Measurements from ENCODE around the gene TSKS.

TSKS gene

DNA sequence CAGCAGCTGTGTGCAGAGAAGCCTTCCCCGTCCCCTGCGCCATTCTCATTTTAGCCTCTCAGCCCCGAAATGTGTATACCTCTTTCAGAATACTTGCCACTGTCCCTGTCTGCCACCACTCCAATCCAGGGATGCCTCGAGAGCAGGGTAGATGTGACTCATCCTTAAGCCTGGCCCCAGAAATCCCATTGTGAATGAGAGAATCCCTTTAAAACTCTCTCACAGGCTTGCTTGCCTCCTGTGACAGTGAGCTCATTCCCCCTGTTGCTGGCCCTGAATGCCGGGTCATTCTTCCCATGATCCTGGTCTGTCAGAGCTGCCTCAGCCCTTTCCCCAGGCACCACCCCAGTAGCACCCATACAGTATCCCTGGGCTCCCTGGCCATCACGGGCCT is 13.3 kb upstream of the TSKS start:
- Histone ChIP-seq H3K36me3 (ENCODE audit: control insufficient read depth, insufficient read depth, low read length) (no peaks in the 10 kb centered on the region; the same call in 1 of the 2 replicates), H3K4me3 (ENCODE audit: low read depth, low read length) (no peak overlapping the region), H3K27me3 (ENCODE audit: control insufficient read depth, insufficient read depth, low read length) (no peaks in the 10 kb centered on the region), H3K9ac (ENCODE audit: low read depth, low read length) (no peak overlapping the region), H3K4me1 (ENCODE audit: control insufficient read depth, insufficient read depth, low read length) (no peaks in the 10 kb centered on the region), H3K27ac (ENCODE audit: low read depth, low read length) (no peak overlapping the region), H3K9me3 (ENCODE audit: control insufficient read depth, insufficient read depth, low read length) (no peaks in the 10 kb centered on the region)

DNA sequence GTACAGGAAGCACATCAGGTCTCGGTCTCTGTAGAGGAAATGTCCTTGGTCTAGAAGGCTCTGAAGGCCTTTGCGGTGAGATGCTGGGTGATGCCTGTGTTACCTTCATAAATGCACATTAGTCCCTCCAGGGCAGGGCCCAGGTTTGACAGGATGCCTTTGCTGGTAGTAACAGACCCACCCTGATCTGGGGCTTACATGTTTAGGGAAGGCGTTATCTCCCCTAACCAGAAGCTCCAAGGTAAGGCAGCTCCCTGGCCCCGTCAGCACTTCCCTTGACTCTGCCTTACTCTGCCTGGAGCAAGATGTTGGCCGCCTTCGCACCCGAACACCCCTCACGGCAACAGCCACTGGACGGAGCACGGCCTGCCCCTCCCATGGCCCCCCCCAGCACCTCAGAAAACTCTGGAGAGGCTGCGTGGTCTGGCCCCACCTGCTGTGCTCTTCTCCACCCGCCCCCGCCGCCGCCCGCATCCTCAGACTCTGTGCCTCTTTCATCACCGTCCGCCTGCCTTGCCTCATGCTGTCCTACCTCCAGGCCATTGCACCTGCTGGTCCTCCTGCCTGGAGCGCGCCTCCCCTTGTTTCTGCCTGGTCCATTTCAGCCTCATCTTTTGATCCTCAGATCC is 12.8 kb upstream of the TSKS start:
- no peak overlapping the region for H3K27ac ChIP-seq (ENCODE audit: low read depth, low read length)
- no peaks in the 10 kb centered on the region for H3K27me3 ChIP-seq (ENCODE audit: control insufficient read depth, insufficient read depth, low read length)
- no peak overlapping the region for H3K4me3 ChIP-seq (ENCODE audit: low read depth, low read length)
- H3K9ac ChIP-seq (ENCODE audit: low read depth, low read length), result no peak overlapping the region
- no peaks in the 10 kb centered on the region; the same call in 1 of the 2 replicates for H3K36me3 ChIP-seq (ENCODE audit: control insufficient read depth, insufficient read depth, low read length)
- no peaks in the 10 kb centered on the region for H3K9me3 ChIP-seq (ENCODE audit: control insufficient read depth, insufficient read depth, low read length)
- no peaks in the 10 kb centered on the region for H3K4me1 ChIP-seq (ENCODE audit: control insufficient read depth, insufficient read depth, low read length)

DNA sequence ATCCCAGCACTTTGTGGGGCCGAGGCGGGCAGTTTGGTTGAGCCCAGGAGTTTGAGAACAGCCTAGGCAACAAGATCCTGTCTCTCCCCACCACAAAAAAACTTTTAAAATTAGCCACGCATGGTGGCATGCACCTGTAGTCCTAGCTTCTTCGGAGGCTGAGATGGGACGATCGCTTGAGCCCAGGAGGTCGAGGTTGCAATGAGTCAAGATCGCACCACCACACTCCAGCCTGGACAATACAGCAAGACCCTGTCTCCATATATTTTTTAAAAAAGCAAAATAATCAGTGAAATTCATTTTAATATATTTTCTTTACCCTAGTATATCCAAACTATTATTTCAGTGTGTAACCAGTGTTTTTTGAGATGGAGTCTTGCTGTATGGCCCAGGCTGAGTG is 11.9 kb upstream of the TSKS start:
- H3K27ac ChIP-seq (ENCODE audit: low read depth, low read length), result no peak overlapping the region
- H3K9ac ChIP-seq (ENCODE audit: low read depth, low read length), result no peak overlapping the region; the same call in 1 of the 2 replicates
- no peaks in the 10 kb centered on the region for H3K27me3 ChIP-seq (ENCODE audit: control insufficient read depth, insufficient read depth, low read length)
- no peaks in the 10 kb centered on the region; the same call in 1 of the 2 replicates for H3K36me3 ChIP-seq (ENCODE audit: control insufficient read depth, insufficient read depth, low read length)
- no peak overlapping the region for H3K4me3 ChIP-seq (ENCODE audit: low read depth, low read length)
- no peaks in the 10 kb centered on the region for H3K9me3 ChIP-seq (ENCODE audit: control insufficient read depth, insufficient read depth, low read length)
- no peaks in the 10 kb centered on the region for H3K4me1 ChIP-seq (ENCODE audit: control insufficient read depth, insufficient read depth, low read length)

DNA sequence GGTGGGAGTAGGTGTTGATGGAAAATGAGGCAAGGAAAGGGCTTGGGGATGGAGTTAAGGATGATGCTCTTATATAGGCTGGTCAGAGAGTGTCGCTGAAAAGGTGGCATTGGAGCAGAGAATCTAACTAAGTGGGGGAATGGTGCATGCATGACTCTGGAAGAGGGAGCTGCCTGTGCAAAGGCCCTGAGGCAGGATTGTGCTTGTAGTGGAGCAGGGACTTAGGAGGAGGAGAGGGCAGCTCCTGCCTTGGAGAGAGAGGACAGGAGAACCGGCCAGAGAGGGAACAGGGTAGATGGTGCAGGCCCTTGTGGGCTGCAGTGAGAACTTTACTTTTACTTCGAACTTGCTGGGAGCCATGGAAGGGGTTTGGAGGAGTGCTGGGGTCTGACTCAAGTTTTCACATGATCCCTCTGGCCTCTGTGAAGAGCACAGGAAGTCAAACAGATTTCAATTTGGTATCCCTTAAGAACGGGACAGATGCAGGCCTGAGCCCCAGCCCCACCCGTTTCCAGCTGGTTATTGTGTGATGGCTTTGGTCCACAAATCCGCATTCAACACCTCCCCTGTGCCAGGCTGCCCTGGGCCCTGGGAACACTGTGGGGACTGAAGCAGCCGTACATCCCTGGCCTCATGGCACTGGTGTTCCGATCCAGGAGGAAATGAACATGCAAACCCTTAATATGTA is 10.7 kb upstream of the TSKS start:
- Histone ChIP-seq H3K9me3 (ENCODE audit: control insufficient read depth, insufficient read depth, low read length) (no peaks in the 10 kb centered on the region), H3K27ac (ENCODE audit: low read depth, low read length) (no peak overlapping the region), H3K9ac (ENCODE audit: low read depth, low read length) (no peak overlapping the region), H3K36me3 (ENCODE audit: control insufficient read depth, insufficient read depth, low read length) (no peaks in the 10 kb centered on the region), H3K27me3 (ENCODE audit: control insufficient read depth, insufficient read depth, low read length) (no peaks in the 10 kb centered on the region), H3K4me3 (ENCODE audit: low read depth, low read length) (no peak overlapping the region), H3K4me1 (ENCODE audit: control insufficient read depth, insufficient read depth, low read length) (no peaks in the 10 kb centered on the region)

DNA sequence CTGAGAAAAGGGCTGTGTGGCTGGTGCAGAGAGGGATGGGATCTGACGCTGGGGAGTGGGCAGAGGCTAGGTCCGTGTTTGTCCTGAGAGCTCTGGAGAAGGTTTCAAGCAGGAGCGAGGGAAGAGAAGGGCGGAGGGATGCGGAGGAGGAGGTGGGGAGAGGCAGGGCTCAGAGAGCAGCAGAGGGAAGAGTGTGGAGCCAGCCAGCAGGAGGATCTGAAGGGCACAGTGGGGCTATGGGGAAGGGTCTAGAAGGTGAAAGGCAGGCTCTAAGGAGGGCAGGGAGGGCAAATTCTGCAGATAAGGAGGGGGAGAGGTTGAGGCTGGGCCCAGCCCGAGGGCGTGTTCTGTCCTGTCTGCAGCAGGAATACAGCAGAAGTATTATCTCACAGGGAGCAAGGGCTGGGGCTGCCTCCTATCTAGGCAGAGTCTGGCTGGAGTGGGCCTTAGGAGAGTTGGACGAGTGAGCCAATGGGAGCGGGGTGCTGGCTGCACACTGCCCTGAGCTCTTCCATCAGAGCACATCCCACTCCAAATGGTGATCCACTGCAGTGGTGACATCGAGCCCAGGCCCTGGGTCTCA is 9.8 kb upstream of the TSKS start:
- Histone ChIP-seq H3K4me1 (ENCODE audit: control insufficient read depth, insufficient read depth, low read length) (peaks cover 3% of the 10 kb centered on the region; the same call in 1 of the 2 replicates), H3K36me3 (ENCODE audit: control insufficient read depth, insufficient read depth, low read length) (no peaks in the 10 kb centered on the region), H3K27me3 (ENCODE audit: control insufficient read depth, insufficient read depth, low read length) (no peaks in the 10 kb centered on the region), H3K9ac (ENCODE audit: low read depth, low read length) (no peak overlapping the region), H3K4me3 (ENCODE audit: low read depth, low read length) (no peak overlapping the region), H3K27ac (ENCODE audit: low read depth, low read length) (no peak overlapping the region), H3K9me3 (ENCODE audit: control insufficient read depth, insufficient read depth, low read length) (no peaks in the 10 kb centered on the region)

DNA sequence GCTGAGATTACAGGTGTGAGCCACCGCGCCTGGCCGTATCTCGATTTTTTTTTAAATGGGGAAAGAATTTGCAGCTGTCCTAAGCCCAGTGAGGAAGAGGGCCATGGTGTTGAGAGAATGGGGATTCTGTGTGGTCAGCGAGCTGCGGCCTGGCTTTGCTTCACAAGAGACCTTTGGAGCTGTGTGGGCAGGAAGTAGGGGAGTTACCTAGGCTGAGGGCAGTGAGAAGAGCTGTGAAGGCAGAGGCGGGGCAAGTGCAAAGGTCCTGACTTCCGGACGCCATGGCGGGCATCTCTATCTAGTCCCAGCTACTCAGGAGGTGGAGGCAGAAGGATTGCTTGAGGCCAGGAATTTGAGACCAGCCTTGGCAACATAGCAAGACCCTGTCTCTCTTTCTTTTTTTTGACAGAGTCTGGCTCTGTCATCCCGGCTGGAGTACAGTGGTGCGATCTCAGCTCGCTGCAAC is 8.6 kb upstream of the TSKS start:
- no peak overlapping the region for H3K4me3 ChIP-seq (ENCODE audit: low read depth, low read length)
- no peaks in the 10 kb centered on the region for H3K36me3 ChIP-seq (ENCODE audit: control insufficient read depth, insufficient read depth, low read length)
- H3K9me3 ChIP-seq (ENCODE audit: control insufficient read depth, insufficient read depth, low read length), result no peaks in the 10 kb centered on the region
- H3K9ac ChIP-seq (ENCODE audit: low read depth, low read length), result no peak overlapping the region
- no peak overlapping the region for H3K27ac ChIP-seq (ENCODE audit: low read depth, low read length)
- peaks cover 8% of the 10 kb centered on the region; the same call in 1 of the 2 replicates for H3K4me1 ChIP-seq (ENCODE audit: control insufficient read depth, insufficient read depth, low read length)
- no peaks in the 10 kb centered on the region for H3K27me3 ChIP-seq (ENCODE audit: control insufficient read depth, insufficient read depth, low read length)

DNA sequence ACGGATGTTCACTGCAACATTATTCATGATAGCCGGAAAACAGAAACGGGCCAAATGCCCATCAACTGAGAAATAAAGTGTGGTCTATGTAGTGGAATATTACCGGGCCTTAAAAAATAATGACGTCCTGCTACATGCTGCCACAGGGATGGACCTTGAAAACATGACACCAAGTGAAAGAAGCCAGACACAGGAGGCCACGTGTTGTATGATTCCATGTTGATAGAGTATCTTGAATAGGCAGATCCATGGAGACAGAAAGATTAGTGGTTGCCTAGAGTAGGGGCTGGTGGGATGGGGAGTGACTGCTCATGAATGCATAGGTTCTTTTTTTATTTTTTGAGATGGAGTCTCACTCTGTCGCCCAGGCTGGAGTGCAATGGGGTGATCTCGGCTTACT is 7.4 kb upstream of the TSKS start:
- Histone ChIP-seq H3K4me1 (ENCODE audit: control insufficient read depth, insufficient read depth, low read length) (peaks cover 12% of the 10 kb centered on the region; the same call in 1 of the 2 replicates), H3K4me3 (ENCODE audit: low read depth, low read length) (no peak overlapping the region), H3K27ac (ENCODE audit: low read depth, low read length) (no peak overlapping the region)

DNA sequence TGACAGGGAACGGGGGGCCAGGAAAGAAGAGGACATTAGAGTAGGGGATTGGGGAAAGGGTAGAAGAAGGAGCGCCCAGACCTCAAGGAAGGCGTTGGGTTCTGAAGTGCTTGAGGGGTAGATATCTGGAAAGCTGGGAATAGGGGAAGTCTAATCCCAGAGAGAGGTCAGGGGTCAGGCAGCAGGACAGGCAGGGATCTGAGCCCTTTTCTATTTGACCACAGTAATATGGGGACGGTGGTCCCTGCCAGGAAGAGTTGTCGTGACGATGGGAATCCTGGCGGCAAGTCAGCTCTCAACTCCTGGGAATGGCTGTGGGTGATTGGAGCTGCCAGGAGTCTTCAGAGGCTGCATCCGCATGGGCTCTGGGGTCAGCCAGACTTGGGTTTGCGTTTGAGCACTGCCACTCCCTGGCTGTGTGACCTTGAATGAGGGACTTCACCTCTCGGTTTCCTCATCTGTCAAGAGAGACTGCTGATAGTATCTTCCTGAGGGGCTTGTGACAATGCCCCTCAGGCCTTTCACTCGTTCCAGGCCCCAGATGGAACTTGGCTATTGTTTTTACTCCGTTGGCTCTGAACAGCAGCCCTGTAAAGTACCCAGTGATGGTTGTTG is 5.0 kb upstream of the TSKS start:
- Histone ChIP-seq H3K9me3 (ENCODE audit: control insufficient read depth, insufficient read depth, low read length) (no peaks in the 10 kb centered on the region), H3K4me3 (ENCODE audit: low read depth, low read length) (peak overlapping the region; percentile 89), H3K4me1 (ENCODE audit: control insufficient read depth, insufficient read depth, low read length) (peaks cover 12% of the 10 kb centered on the region; the same call in 1 of the 2 replicates), H3K36me3 (ENCODE audit: control insufficient read depth, insufficient read depth, low read length) (no peaks in the 10 kb centered on the region), H3K27ac (ENCODE audit: low read depth, low read length) (peak overlapping the region; percentile 9), H3K9ac (ENCODE audit: low read depth, low read length) (no peak overlapping the region), H3K27me3 (ENCODE audit: control insufficient read depth, insufficient read depth, low read length) (no peaks in the 10 kb centered on the region)

More for the DNA sequence above, 7.4 kb upstream of the TSKS start:
- Histone ChIP-seq H3K9ac (ENCODE audit: low read depth, low read length) (no peak overlapping the region), H3K27me3 (ENCODE audit: control insufficient read depth, insufficient read depth, low read length) (no peaks in the 10 kb centered on the region), H3K36me3 (ENCODE audit: control insufficient read depth, insufficient read depth, low read length) (no peaks in the 10 kb centered on the region), H3K9me3 (ENCODE audit: control insufficient read depth, insufficient read depth, low read length) (no peaks in the 10 kb centered on the region)

DNA sequence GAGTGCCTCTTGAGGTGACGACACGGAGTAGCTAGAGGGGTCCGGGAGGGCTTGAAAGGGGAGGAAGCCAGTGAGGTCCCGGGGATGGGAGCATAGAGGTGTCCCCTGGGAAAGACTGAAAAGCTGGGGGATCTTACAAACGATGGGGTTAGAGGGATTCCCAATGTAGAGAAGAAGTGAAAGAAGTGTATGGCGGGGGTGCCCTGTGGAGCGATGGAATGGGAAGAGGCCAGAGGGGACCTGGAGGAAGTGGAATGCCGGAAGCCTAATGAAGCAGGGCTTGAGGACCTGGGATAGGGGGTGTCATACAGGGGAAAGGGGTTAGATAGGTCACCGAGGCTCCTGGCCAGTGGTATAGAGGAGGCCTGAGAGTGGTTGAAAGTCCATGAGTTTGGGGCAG is 4.3 kb upstream of the TSKS start:
- no peaks in the 10 kb centered on the region for H3K9me3 ChIP-seq (ENCODE audit: control insufficient read depth, insufficient read depth, low read length)
- H3K27me3 ChIP-seq (ENCODE audit: control insufficient read depth, insufficient read depth, low read length), result no peaks in the 10 kb centered on the region
- peaks cover 12% of the 10 kb centered on the region; the same call in 1 of the 2 replicates for H3K4me1 ChIP-seq (ENCODE audit: control insufficient read depth, insufficient read depth, low read length)
- no peaks in the 10 kb centered on the region for H3K36me3 ChIP-seq (ENCODE audit: control insufficient read depth, insufficient read depth, low read length)
- peak overlapping the region; percentile 37; the same call in 1 of the 2 replicates for H3K9ac ChIP-seq (ENCODE audit: low read depth, low read length)
- peak overlapping the region; percentile 77 for H3K27ac ChIP-seq (ENCODE audit: low read depth, low read length)
- peak overlapping the region; percentile 89 for H3K4me3 ChIP-seq (ENCODE audit: low read depth, low read length)

DNA sequence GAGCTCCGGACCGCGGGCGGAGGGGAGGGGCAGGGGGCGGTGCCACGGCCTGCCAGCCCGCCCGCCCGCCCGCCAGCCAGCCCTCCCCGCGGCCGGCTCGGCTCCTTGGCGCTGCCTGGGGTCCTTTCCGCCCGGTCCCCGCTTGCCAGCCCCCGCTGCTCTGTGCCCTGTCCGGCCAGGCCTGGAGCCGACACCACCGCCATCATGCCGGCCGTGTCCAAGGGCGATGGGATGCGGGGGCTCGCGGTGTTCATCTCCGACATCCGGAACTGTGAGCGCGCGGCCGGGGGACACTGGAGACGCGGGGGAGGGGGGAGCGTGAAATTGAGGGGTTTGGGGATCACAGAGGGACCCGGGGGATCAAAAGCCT is 3.8 kb upstream of the TSKS start, which contains the start of gene AP2A1:
Gene AP2A1 (plus strand): TSS at position 72 of the 370 bp plus-strand sequence. CDS start 133 bp downstream, at position 205.
- Histone ChIP-seq H3K4me3 (ENCODE audit: low read depth, low read length) (peak within 1 kb of the TSS; percentile 89), H3K4me1 (ENCODE audit: control insufficient read depth, insufficient read depth, low read length) (peaks cover 12% of the 10 kb centered on the region; the same call in 1 of the 2 replicates), H3K9ac (ENCODE audit: low read depth, low read length) (peak within 1 kb of the TSS; percentile 92), H3K27ac (ENCODE audit: low read depth, low read length) (peak within 1 kb of the TSS; percentile 98), H3K36me3 (ENCODE audit: control insufficient read depth, insufficient read depth, low read length) (no peaks in the 10 kb centered on the region), H3K27me3 (ENCODE audit: control insufficient read depth, insufficient read depth, low read length) (no peaks in the 10 kb centered on the region), H3K9me3 (ENCODE audit: control insufficient read depth, insufficient read depth, low read length) (no peaks in the 10 kb centered on the region)

Data from HUES48 (cell line).